Right kidney (tissue), 1 donor: ENCODE data around the gene HDAC7.
A peak's percentile ranks its signal among the peaks of the same experiment; 100 is the strongest.

Source experiments
- DNase-seq: peaks from one replicate; pipeline ENCODE4 v3.0.0-alpha.2; 2016

HDAC7 gene

GRCh38 chr12:47747126-47747525, 72.6 kb downstream of the HDAC7 start:
- no peak for DNase-seq

GRCh38 chr12:47746523-47746922, 73.2 kb downstream of the HDAC7 start:
- no peak for DNase-seq

- DNase-seq = no peak
Measured at GRCh38 chr12:47746073-47746472, 73.6 kb downstream of the HDAC7 start.

- DNase-seq = no peak
Measured at GRCh38 chr12:47745485-47746041, 74.1 kb downstream of the HDAC7 start.

- no peak for DNase-seq
Measured at GRCh38 chr12:47744778-47745436, 74.8 kb downstream of the HDAC7 start.

- DNase-seq = no peak
Measured at GRCh38 chr12:47744005-47744651, 75.6 kb downstream of the HDAC7 start.

GRCh38 chr12:47743311-47743860, 76.3 kb downstream of the HDAC7 start:
- DNase-seq = no peak

GRCh38 chr12:47742253-47742825, 77.4 kb downstream of the HDAC7 start:
- DNase-seq = no peak

GRCh38 chr12:47741340-47741703, 78.4 kb downstream of the HDAC7 start:
- no peak for DNase-seq

GRCh38 chr12:47740606-47741339, 78.9 kb downstream of the HDAC7 start:
- DNase-seq = peak; percentile 54

- no peak for DNase-seq
Measured at GRCh38 chr12:47739979-47740378, 79.7 kb downstream of the HDAC7 start.

GRCh38 chr12:47739297-47739696, 80.4 kb downstream of the HDAC7 start:
- no peak for DNase-seq

GRCh38 chr12:47737936-47738594, 81.6 kb downstream of the HDAC7 start:
- no peak for DNase-seq

- DNase-seq = peak; percentile 68
Measured at GRCh38 chr12:47736877-47737676, 82.6 kb downstream of the HDAC7 start.

GRCh38 chr12:47736216-47736615, 83.5 kb downstream of the HDAC7 start:
- no peak for DNase-seq

- no peak for DNase-seq
Measured at GRCh38 chr12:47735649-47736048, 84.1 kb downstream of the HDAC7 start.

GRCh38 chr12:47734725-47735480, 84.8 kb downstream of the HDAC7 start:
- DNase-seq = peak; percentile 56

- no peak for DNase-seq
Measured at GRCh38 chr12:47733142-47733541, 86.6 kb downstream of the HDAC7 start.
